ENCODE results near the gene ADAMTS17. TPM values are rescaled to one million over a fixed set of nuclear protein-coding genes. Genes with fewer than 3 reads are reported as not detected.

The ADAMTS17 gene
- total RNA-seq, 2 experiments from 2014 or later, result 5.6 to 7.3 TPM

- ATAC-seq (ENCODE audit: low read depth), result peak; percentile 45
- H3K9me3 Mint-ChIP-seq, result peaks cover 5% of the 10 kb centered on the region
Observed at GRCh38 chr15:100170291-100171210, 171.2 kb downstream of the ADAMTS17 start.

GRCh38 chr15:100169615-100170290, 172.0 kb downstream of the ADAMTS17 start:
- peaks cover 3% of the 10 kb centered on the region for H3K36me3 Mint-ChIP-seq
- H3K27ac Mint-ChIP-seq, result no peak overlapping the region
- ATAC-seq (ENCODE audit: low read depth), result no peak
- no peaks in the 10 kb centered on the region for H3K27me3 Mint-ChIP-seq
- H3K9me3 Mint-ChIP-seq, result peaks cover 4% of the 10 kb centered on the region
- no peak for DNase-seq
- peaks cover 6% of the 10 kb centered on the region for H3K4me1 Mint-ChIP-seq
- POLR2A ChIA-PET, result no interaction called here
- no peak overlapping the region for H3K4me3 Mint-ChIP-seq

More at GRCh38 chr15:100170291-100171210, 171.2 kb downstream of the ADAMTS17 start:
- no peak for DNase-seq
- no peaks in the 10 kb centered on the region for H3K27me3 Mint-ChIP-seq
- peaks cover 3% of the 10 kb centered on the region for H3K36me3 Mint-ChIP-seq
- H3K27ac Mint-ChIP-seq, result no peak overlapping the region
- POLR2A ChIA-PET, result no interaction called here
- H3K4me3 Mint-ChIP-seq, result no peak overlapping the region
- peaks cover 6% of the 10 kb centered on the region for H3K4me1 Mint-ChIP-seq

GRCh38 chr15:100168787-100169186, 173.0 kb downstream of the ADAMTS17 start:
- H3K9me3 Mint-ChIP-seq, result peaks cover 4% of the 10 kb centered on the region
- no peak overlapping the region for H3K27ac Mint-ChIP-seq
- H3K4me1 Mint-ChIP-seq, result peaks cover 6% of the 10 kb centered on the region
- DNase-seq (no peak), ATAC-seq (ENCODE audit: low read depth) (no peak)
- no peaks in the 10 kb centered on the region for H3K27me3 Mint-ChIP-seq
- H3K36me3 Mint-ChIP-seq, result peaks cover 3% of the 10 kb centered on the region
- no peak overlapping the region for H3K4me3 Mint-ChIP-seq
- POLR2A ChIA-PET, result no interaction called here

- H3K27me3 Mint-ChIP-seq, result no peaks in the 10 kb centered on the region
- no peak for DNase-seq
- no peak overlapping the region for H3K27ac Mint-ChIP-seq
Observed at GRCh38 chr15:100167884-100168375, 173.8 kb downstream of the ADAMTS17 start.

GRCh38 chr15:100166313-100166712, 175.5 kb downstream of the ADAMTS17 start:
- H3K36me3 Mint-ChIP-seq, result no peaks in the 10 kb centered on the region
- H3K9me3 Mint-ChIP-seq, result no peaks in the 10 kb centered on the region
- no peak overlapping the region for H3K27ac Mint-ChIP-seq
- POLR2A ChIA-PET, result no interaction called here
- peaks cover 6% of the 10 kb centered on the region for H3K4me1 Mint-ChIP-seq
- no peak for DNase-seq
- H3K27me3 Mint-ChIP-seq, result no peaks in the 10 kb centered on the region
- H3K4me3 Mint-ChIP-seq, result no peak overlapping the region
- ATAC-seq (ENCODE audit: low read depth), result no peak

More at GRCh38 chr15:100167884-100168375, 173.8 kb downstream of the ADAMTS17 start:
- ATAC-seq (ENCODE audit: low read depth), result no peak
- POLR2A ChIA-PET, result no interaction called here
- Mint-ChIP-seq H3K4me3 (no peak overlapping the region), H3K9me3 (peaks cover 4% of the 10 kb centered on the region), H3K36me3 (peaks cover 3% of the 10 kb centered on the region), H3K4me1 (peaks cover 6% of the 10 kb centered on the region)

- no peaks in the 10 kb centered on the region for H3K36me3 Mint-ChIP-seq
- POLR2A ChIA-PET, result no interaction called here
- no peak overlapping the region for H3K4me3 Mint-ChIP-seq
- no peaks in the 10 kb centered on the region for H3K9me3 Mint-ChIP-seq
- H3K27ac Mint-ChIP-seq, result no peak overlapping the region
- DNase-seq (no peak), ATAC-seq (ENCODE audit: low read depth) (no peak)
- H3K27me3 Mint-ChIP-seq, result no peaks in the 10 kb centered on the region
- no peaks in the 10 kb centered on the region for H3K4me1 Mint-ChIP-seq
Observed at GRCh38 chr15:100163961-100164360, 177.8 kb downstream of the ADAMTS17 start.

- no peak overlapping the region for H3K27ac Mint-ChIP-seq
- H3K9me3 Mint-ChIP-seq, result no peaks in the 10 kb centered on the region
- POLR2A ChIA-PET, result no interaction called here
- DNase-seq, result no peak
- no peaks in the 10 kb centered on the region for H3K27me3 Mint-ChIP-seq
- ATAC-seq (ENCODE audit: low read depth), result no peak
- H3K36me3 Mint-ChIP-seq, result no peaks in the 10 kb centered on the region
- H3K4me1 Mint-ChIP-seq, result no peaks in the 10 kb centered on the region
- H3K4me3 Mint-ChIP-seq, result no peak overlapping the region
Observed at GRCh38 chr15:100160953-100161352, 180.8 kb downstream of the ADAMTS17 start.

GRCh38 chr15:100159436-100159835, 182.3 kb downstream of the ADAMTS17 start:
- POLR2A ChIA-PET, result no interaction called here
- DNase-seq, result no peak
- no peak overlapping the region for H3K4me3 Mint-ChIP-seq
- no peak for ATAC-seq (ENCODE audit: low read depth)
- H3K36me3 Mint-ChIP-seq, result no peaks in the 10 kb centered on the region
- H3K27me3 Mint-ChIP-seq, result no peaks in the 10 kb centered on the region
- no peak overlapping the region for H3K27ac Mint-ChIP-seq
- no peaks in the 10 kb centered on the region for H3K4me1 Mint-ChIP-seq
- H3K9me3 Mint-ChIP-seq, result no peaks in the 10 kb centered on the region

GRCh38 chr15:100158356-100158755, 183.4 kb downstream of the ADAMTS17 start:
- H3K27me3 Mint-ChIP-seq, result no peaks in the 10 kb centered on the region
- no peaks in the 10 kb centered on the region for H3K4me1 Mint-ChIP-seq
- H3K4me3 Mint-ChIP-seq, result no peak overlapping the region
- ATAC-seq (ENCODE audit: low read depth), result no peak
- no peaks in the 10 kb centered on the region for H3K9me3 Mint-ChIP-seq
- H3K36me3 Mint-ChIP-seq, result no peaks in the 10 kb centered on the region
- no peak for DNase-seq
- H3K27ac Mint-ChIP-seq, result no peak overlapping the region
- POLR2A ChIA-PET, result no interaction called here

- no peak overlapping the region for H3K27ac Mint-ChIP-seq
- no peaks in the 10 kb centered on the region for H3K4me1 Mint-ChIP-seq
- POLR2A ChIA-PET, result no interaction called here
- no peaks in the 10 kb centered on the region for H3K9me3 Mint-ChIP-seq
- DNase-seq (no peak), ATAC-seq (ENCODE audit: low read depth) (no peak)
- no peaks in the 10 kb centered on the region for H3K27me3 Mint-ChIP-seq
- no peak overlapping the region for H3K4me3 Mint-ChIP-seq
- no peaks in the 10 kb centered on the region for H3K36me3 Mint-ChIP-seq
Observed at GRCh38 chr15:100156201-100156600, 185.6 kb downstream of the ADAMTS17 start.

GRCh38 chr15:100154338-100154737, 187.4 kb downstream of the ADAMTS17 start:
- ATAC-seq (ENCODE audit: low read depth) (no peak), DNase-seq (no peak)
- Mint-ChIP-seq H3K9me3 (peaks cover 1% of the 10 kb centered on the region), H3K4me3 (no peak overlapping the region), H3K36me3 (peaks cover 1% of the 10 kb centered on the region), H3K27ac (no peak overlapping the region), H3K4me1 (no peaks in the 10 kb centered on the region), H3K27me3 (no peaks in the 10 kb centered on the region)
- POLR2A ChIA-PET, result no interaction called here

- H3K27me3 Mint-ChIP-seq, result no peaks in the 10 kb centered on the region
Observed at GRCh38 chr15:100152463-100152862, 189.3 kb downstream of the ADAMTS17 start.

GRCh38 chr15:100150906-100151305, 190.9 kb downstream of the ADAMTS17 start:
- no peaks in the 10 kb centered on the region for H3K4me1 Mint-ChIP-seq
- H3K4me3 Mint-ChIP-seq, result no peak overlapping the region
- DNase-seq, result no peak
- POLR2A ChIA-PET, result no interaction called here
- peaks cover 20% of the 10 kb centered on the region for H3K36me3 Mint-ChIP-seq
- no peak for ATAC-seq (ENCODE audit: low read depth)
- H3K9me3 Mint-ChIP-seq, result peaks cover 25% of the 10 kb centered on the region
- H3K27ac Mint-ChIP-seq, result no peak overlapping the region
- H3K27me3 Mint-ChIP-seq, result no peaks in the 10 kb centered on the region

More at GRCh38 chr15:100152463-100152862, 189.3 kb downstream of the ADAMTS17 start:
- Mint-ChIP-seq H3K4me1 (no peaks in the 10 kb centered on the region), H3K9me3 (peaks cover 18% of the 10 kb centered on the region), H3K36me3 (peaks cover 15% of the 10 kb centered on the region), H3K27ac (no peak overlapping the region), H3K4me3 (no peak overlapping the region)
- DNase-seq (no peak), ATAC-seq (ENCODE audit: low read depth) (no peak)
- POLR2A ChIA-PET, result no interaction called here

GRCh38 chr15:100147828-100148227, 193.9 kb downstream of the ADAMTS17 start:
- peaks cover 20% of the 10 kb centered on the region for H3K36me3 Mint-ChIP-seq
- no peak for DNase-seq
- no peak overlapping the region for H3K4me3 Mint-ChIP-seq
- H3K9me3 Mint-ChIP-seq, result peaks cover 25% of the 10 kb centered on the region
- ATAC-seq (ENCODE audit: low read depth), result no peak
- no peak overlapping the region for H3K27ac Mint-ChIP-seq
- no peaks in the 10 kb centered on the region for H3K4me1 Mint-ChIP-seq
- H3K27me3 Mint-ChIP-seq, result no peaks in the 10 kb centered on the region
- POLR2A ChIA-PET, result no interaction called here
